Mammary epithelial cell (primary cell): Measurements from ENCODE around the gene PPP1R12A.

Experiments
- CTCF ChIP-seq, 2 donors: IDR thresholded peaks in 1 of 2; conservative IDR thresholded peaks in 1 of 2; 2 replicates each; pipeline ENCODE4 v1.5.1; 2011 to 2012; ENCODE audit warnings: inconsistent platforms in 2 of 2, low read length in 2 of 2, mild to moderate bottlenecking in 2 of 2, control low read depth in 1 of 2, low read depth in 1 of 2; ENCODE audit not compliant: insufficient read depth in 1 of 2; ENCODE audit errors: extremely low read depth in 1 of 2
- EZH2 ChIP-seq: IDR thresholded peaks from 2 replicates; pipeline ENCODE4 v1.6.1; 2012; ENCODE audit warnings: low read length, inconsistent platforms, borderline replicate concordance

GRCh38 chr12:79901506-79901905 lies 33.4 kb downstream of the PPP1R12A start:
- TF ChIP-seq EZH2 (no peak), CTCF (conservative IDR thresholded peaks at IDR 0.05 in 1 of 2, IDR thresholded peaks at IDR 0.05 in 1 of 2; ENCODE audit: extremely low read depth in 1 of 2, insufficient read depth in 1 of 2, low read depth in 1 of 2, low read length in 2 of 2) (no peak)
